ENCODE measurements around the gene RAF1. TPM values are rescaled to one million over a fixed set of nuclear protein-coding genes. Genes with fewer than 3 reads are reported as not detected.

The RAF1 gene
- total and polyA plus RNA-seq, 2 of the 8 experiments (the other 6 are each of a cell fraction or from before 2014, with no cell fraction given): 103 to 118 TPM

GRCh38 chr3:12700800-12701199, 36.9 kb upstream of the RAF1 start:
- Histone ChIP-seq H4K8ac (ENCODE audit: extremely low read depth, insufficient read depth, low read length) (no peak overlapping the region), H3K23me2 (ENCODE audit: low read depth, low read length) (no peaks in the 10 kb centered on the region)
- WGBS, 2 experiments (ENCODE audit: extremely low coverage in 1 of 2, insufficient coverage in 1 of 2, insufficient read length in 1 of 2, insufficient replicate concordance in 2 of 2, low coverage in 1 of 2, low lambda C conversion rate in 2 of 2, missing lambda C conversion rate in 1 of 2): 93% methylated on average over 2 of the region's 2 CpGs; no CpG with 5 or more reads in 1 of the 2 experiments

More at GRCh38 chr3:12700800-12701199, 36.9 kb upstream of the RAF1 start:
- no peak for TF ChIP-seq YY1 (IDR thresholded peaks at IDR 0.05; ENCODE audit: low read depth, low read length)
- no peak for TF ChIP-seq SP4 (IDR thresholded peaks at IDR 0.05; ENCODE audit: low read length)
- TF ChIP-seq SP1 (IDR thresholded peaks at IDR 0.05; ENCODE audit: low read depth, low read length): no peak
- TF ChIP-seq, protein P1, sequence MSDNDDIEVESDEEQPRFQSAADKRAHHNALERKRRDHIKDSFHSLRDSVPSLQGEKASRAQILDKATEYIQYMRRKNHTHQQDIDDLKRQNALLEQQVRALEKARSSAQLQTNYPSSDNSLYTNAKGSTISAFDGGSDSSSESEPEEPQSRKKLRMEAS (IDR thresholded peaks at IDR 0.05): no peak
- Histone ChIP-seq H2BK5ac (ENCODE audit: low read depth, low read length) (no peak overlapping the region), H2BK20ac (ENCODE audit: low read length) (no peak overlapping the region), H3K18ac (ENCODE audit: extremely low read depth, low read length) (no peak overlapping the region), H3K56ac (replicated peaks; ENCODE audit: insufficient read length, low read depth, low read length) (no peak overlapping the region), H3K4me1 (replicated peaks in 1 of 4; ENCODE audit: control insufficient read depth in 3 of 4, insufficient read depth in 4 of 4, low read length in 3 of 4) (no peaks in the 10 kb centered on the region), H2AK5ac (ENCODE audit: low read depth, low read length) (no peak overlapping the region), H3K36me3 (ENCODE audit: control insufficient read depth in 2 of 4, insufficient read depth in 4 of 4, low read length in 3 of 4) (no peaks in the 10 kb centered on the region), H3K4me2 (ENCODE audit: insufficient read depth in 1 of 2, low read depth in 2 of 2, low read length in 2 of 2) (no peak overlapping the region), H3K23ac (ENCODE audit: insufficient read length) (no peak overlapping the region), H2BK12ac (ENCODE audit: low read depth, low read length) (no peak overlapping the region), H4K5ac (ENCODE audit: insufficient read length, low read depth, low read length) (no peak overlapping the region), H3K9ac (replicated peaks in 1 of 4; ENCODE audit: extremely low read depth in 1 of 4, low read depth in 3 of 4, low read length in 3 of 4) (no peak overlapping the region), H2BK15ac (ENCODE audit: low read length) (no peak overlapping the region), H3K9me3 (ENCODE audit: insufficient read depth in 2 of 2, low read depth in 1 of 2, low read length in 1 of 2) (no peaks in the 10 kb centered on the region), H3K79me1 (ENCODE audit: low read depth, low read length) (no peaks in the 10 kb centered on the region), H2AFZ (ENCODE audit: low read length) (no peak overlapping the region), H3K14ac (ENCODE audit: insufficient read length) (no peak overlapping the region), H3K79me2 (ENCODE audit: control insufficient read depth in 1 of 2, insufficient read depth in 2 of 2, low read length in 2 of 2) (no peaks in the 10 kb centered on the region), H3K27me3 (replicated peaks in 1 of 4; ENCODE audit: control insufficient read depth in 3 of 4, extremely low read depth in 1 of 4, insufficient read depth in 3 of 4, low read length in 3 of 4) (no peaks in the 10 kb centered on the region), H3K4ac (replicated peaks; ENCODE audit: insufficient read length, low read depth, low read length) (no peak overlapping the region), H4K20me1 (replicated peaks in 1 of 2; ENCODE audit: control insufficient read depth in 1 of 2, insufficient read depth in 2 of 2, low read length in 2 of 2) (no peaks in the 10 kb centered on the region), H4K91ac (replicated peaks; ENCODE audit: insufficient read length, low read length) (no peak overlapping the region), H3K4me3 (ENCODE audit: extremely low read depth in 1 of 4, insufficient read depth in 2 of 4, low read depth in 3 of 4, low read length in 4 of 4) (no peak overlapping the region), H2BK120ac (replicated peaks; ENCODE audit: low read depth, low read length) (no peak overlapping the region), H3K27ac (ENCODE audit: low read depth, low read length) (no peak overlapping the region)
- DNase-seq (ENCODE audit: low read depth in 1 of 2, low spot score in 2 of 2): no peak
- ChIA-PET CTCF (ENCODE audit: partially characterized antibody) (interaction anchor here (1.0 to 1.4 kb wide), 3 partner anchors 19 to 68 kb away, joined by 3 to 4 read pairs (median 3); no protein-coding TSS in a partner anchor), POLR2A (ENCODE audit: partially characterized antibody) (interaction anchor here (2.6 kb wide), 1 partner anchor 37 kb away, joined by 10 read pairs; the partner anchor contains the start of gene RAF1)
- FAIRE-seq: no peak
